Transverse colon (tissue), 3 donors: ENCODE measurements around the gene SLC4A8.

Experiments
- CTCF ChIP-seq, 5 experiments: fragments of 200-600 bp in 3 of 5; fragments of 450-650 bp in 2 of 5; sonication (generic) in 3 of 5; IDR thresholded peaks; 1 replicate in 2 of 5; 2 replicates in 3 of 5; pipeline ENCODE4 v1.5.1; 2016 to 2017; ENCODE audit warnings: antibody characterized with exemption in 5 of 5, inconsistent platforms in 3 of 5, mild to moderate bottlenecking in 2 of 5, moderate library complexity in 1 of 5
- POLR2A ChIP-seq: fragments of 450-650 bp; IDR thresholded peaks from one replicate; pipeline ENCODE4 v1.6.1; 2016; ENCODE audit warnings: antibody characterized with exemption, mild to moderate bottlenecking, moderate library complexity

GRCh38 chr12:51450333-51450732, 25.7 kb downstream of the SLC4A8 start:
- no peak for TF ChIP-seq CTCF (IDR thresholded peaks at IDR 0.05)
- no peak for TF ChIP-seq POLR2A
